Measurements from ENCODE around the gene NUMA1. TPM values are rescaled to one million over a fixed set of nuclear protein-coding genes. Genes with fewer than 3 reads are reported as not detected.

NUMA1 gene
- total RNA-seq, 1 donor from 2014 or later = 183 TPM

DNA sequence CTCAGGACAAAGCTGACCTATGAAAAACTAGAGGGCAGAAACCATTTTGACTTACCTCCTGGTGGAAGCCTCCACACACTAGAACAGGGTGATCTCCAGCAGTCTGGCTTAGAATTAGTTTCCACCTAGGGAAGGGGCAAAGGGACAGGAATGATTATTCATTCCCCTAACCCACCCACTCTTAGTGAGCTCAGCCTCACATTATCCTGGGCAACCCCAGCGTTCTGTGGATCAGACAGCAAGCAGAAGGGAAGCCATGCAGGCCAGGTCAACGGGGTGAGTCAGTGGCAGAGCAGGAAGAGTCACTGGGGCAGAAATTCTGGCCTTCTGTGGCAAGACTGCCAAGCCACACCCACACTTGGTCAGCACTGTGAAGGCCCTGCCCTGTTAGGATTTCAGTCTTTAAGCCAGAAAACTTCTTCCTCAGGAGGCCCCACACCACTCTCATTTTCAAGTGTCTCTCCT, 10.5 kb downstream of the NUMA1 start:
- intact Hi-C loops (cut with micrococcal nuclease) = no loop called here

- intact Hi-C loops (cut with micrococcal nuclease) = no loop called here
Observed at GRCh38 chr11:72069200-72069599, 11.1 kb downstream of the NUMA1 start.

GRCh38 chr11:72067676-72068075, 12.7 kb downstream of the NUMA1 start:
- intact Hi-C loops (cut with micrococcal nuclease) = no loop called here

DNA sequence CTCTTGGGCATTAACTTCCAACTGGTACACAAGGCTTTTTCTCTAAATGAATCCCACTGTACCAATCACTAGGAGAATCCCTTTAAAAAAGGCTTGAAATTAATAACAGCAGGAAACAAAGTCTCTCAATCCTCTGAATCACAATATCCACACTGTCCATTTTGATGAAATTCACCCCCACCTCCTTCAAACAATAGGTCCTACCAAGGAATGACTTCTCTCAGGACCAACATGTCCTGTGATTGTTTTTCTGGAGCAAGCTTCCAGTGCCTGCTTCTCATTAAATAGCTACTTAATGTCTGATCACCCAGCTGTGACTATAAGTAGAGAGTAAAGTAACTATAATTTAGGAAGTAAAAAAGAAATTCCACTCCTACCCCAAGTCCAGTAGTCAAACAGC, 13.1 kb downstream of the NUMA1 start:
- intact Hi-C loops (cut with micrococcal nuclease) = no loop called here

DNA sequence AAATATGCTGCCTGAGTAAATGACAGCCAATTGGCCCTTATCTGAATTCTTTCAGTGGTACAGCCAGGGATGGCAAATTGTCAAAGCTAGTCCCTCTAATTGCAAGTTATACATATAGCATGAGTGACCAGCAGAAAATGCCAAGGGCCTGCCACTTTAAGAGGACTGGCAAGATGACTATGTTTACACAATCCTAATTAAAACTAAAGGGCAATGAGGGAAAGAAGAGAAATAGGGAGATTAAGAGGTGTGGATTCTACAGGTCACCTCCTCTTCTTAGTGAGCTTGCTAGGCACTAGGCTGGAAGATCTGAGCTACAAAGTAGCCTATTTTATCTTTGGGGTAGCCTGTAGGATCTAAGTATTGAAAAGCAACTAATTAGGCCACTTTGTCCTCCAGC, 13.5 kb downstream of the NUMA1 start:
- intact Hi-C loops (cut with micrococcal nuclease) = no loop called here

DNA sequence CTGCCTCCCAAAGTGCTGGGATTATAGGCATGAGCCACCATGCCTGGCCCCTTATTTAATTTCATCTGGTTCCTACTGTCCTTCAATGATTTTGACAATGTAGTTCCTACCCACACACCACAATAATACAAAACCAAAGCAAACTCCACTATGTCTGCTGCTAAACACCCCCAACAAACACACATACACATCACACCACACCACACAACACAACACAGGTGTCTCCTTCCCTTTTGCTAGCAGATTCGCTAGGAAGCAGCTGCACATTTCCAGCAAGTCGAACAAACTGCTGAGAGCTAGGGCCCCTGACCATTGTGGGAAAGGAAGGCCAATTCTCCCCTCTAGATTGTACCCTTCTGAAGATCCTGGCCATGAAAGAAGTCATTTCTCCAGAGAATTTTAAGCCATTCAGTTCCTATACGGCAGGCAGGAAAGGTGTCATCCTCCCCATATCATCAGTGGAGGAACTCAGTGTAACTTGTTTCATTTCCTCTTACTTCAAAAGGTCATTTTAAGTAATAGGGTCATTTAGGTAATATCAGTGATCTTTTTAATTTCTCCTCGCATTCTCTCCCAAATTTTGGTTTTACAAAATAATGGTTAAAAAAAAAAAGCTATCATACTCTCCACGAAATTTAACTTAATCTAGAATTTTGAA, 18.5 kb downstream of the NUMA1 start:
- intact Hi-C loops (cut with micrococcal nuclease) = no loop called here

DNA sequence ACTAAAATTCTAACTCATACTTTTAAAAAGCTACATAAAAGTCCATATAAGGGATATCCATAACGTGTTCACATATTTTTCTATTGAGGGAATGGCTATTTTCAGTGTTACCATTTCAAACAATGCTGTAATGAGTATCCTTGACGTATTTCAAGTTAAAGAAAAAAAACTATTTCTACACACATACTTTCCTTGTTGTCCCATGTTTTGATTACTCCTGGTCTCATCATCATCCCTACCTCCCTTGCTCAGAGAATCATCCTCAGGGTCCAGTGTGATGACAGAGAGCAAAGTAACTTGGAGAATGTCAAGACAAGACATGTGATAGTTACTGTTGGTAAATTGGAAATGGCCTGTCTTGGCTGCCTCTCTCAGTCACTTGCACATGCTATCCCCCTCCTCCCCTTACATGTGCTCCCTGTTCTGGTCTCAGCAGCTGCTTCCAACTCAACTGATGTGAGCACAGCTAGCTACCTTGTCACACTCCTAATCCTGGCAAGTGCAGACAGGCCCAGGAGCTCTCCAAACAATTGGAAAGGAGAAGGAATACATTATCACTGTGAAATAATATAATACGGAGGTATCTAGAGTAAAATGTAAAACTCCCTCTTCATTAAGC, 21.8 kb downstream of the NUMA1 start:
- intact Hi-C loops (cut with micrococcal nuclease) = no loop called here

- intact Hi-C loops (cut with micrococcal nuclease) = no loop called here
Observed at GRCh38 chr11:72048766-72049460, 31.4 kb downstream of the NUMA1 start.

GRCh38 chr11:72045849-72046248, 34.5 kb downstream of the NUMA1 start:
- intact Hi-C loops (cut with micrococcal nuclease) = no loop called here

DNA sequence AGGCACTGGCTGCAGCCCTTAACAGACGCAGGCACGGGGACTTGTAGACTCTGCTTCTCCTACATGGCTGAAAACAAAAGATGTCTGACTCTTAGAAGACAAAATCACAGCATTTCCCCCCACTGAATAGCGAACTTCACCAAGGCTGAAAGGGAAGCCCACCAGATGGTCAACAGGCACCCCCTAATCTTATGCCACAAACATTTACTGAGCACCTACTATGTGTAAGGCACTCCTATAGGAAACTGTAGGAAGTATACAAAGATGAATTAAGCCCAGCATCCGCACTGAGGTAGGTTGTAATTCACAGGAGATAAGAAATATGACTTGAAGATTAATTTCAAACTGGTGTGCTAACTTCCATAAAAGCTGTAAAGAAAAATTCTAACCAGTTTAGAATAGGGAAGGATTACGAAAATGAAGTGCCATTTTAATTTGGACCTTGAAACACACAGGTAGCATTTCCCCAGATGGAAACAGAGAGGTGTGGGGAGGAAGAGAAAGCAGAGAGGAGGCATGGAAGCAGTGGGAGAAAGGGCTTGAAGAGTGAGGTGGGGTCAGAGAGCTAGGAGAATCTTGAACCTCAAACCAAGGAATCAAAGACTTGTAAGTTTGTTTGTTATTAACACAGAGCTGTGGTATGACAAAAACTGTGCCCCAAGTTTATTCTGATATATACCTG, 38.1 kb downstream of the NUMA1 start:
- intact Hi-C loops (cut with micrococcal nuclease) = loop anchor here (1.0 to 5.0 kb wide), 2 partner anchors 100 to 114 kb away; partner anchors contain the start of gene XNDC1N

- intact Hi-C loops (cut with micrococcal nuclease) = loop anchor here (1.0 to 5.0 kb wide), 3 partner anchors 39 to 113 kb away; partner anchors contain the start of genes LRRC51, NUMA1 and XNDC1N
Observed at GRCh38 chr11:72041364-72042063, 38.8 kb downstream of the NUMA1 start.

DNA sequence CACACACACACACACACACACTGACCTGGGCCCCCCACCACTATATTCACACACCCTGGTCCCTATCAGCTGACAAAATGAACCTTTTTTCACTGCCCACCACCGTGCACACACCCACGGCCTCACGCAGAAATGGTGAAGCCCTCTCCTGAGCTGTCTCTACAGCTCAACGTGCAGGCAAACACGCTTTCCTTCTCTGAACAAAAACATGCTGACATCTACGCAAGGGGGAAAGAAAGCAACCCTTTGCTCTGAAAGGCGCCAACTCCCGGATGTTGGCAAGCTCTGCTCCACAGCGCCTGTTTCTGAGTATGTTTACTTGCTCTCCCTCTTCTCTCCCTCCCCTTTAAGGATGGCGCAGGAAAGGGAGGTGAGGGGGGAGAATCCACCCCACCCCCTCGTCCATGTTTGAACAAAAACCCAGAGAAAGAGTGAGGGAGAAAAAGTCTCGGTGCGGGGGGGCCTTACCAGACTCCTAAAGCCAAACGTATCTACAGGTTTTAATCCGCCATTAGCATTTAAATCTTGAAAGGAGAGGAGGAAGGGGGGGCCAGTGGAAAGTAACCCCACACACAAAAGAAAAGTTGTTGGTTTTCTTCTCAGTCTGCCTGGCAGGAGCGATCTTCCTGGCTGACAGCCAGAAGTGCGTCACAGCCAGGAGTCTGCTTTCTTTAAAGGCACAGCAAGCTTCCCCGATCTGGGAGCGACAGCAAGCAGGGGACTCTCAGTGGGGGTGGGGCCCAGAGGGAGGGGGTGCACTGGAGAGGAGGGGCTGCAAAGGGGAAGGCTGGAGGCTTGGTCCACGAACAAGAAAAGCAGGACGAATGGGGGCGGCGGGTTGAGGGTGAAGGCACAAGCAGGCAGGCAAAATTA, 39.6 kb downstream of the NUMA1 start:
- intact Hi-C loops (cut with micrococcal nuclease) = loop anchor here (1.0 to 5.0 kb wide), 8 partner anchors 15 to 394 kb away; partner anchors contain the start of genes ANAPC15, CLPB, LAMTOR1 and LRRC51

DNA sequence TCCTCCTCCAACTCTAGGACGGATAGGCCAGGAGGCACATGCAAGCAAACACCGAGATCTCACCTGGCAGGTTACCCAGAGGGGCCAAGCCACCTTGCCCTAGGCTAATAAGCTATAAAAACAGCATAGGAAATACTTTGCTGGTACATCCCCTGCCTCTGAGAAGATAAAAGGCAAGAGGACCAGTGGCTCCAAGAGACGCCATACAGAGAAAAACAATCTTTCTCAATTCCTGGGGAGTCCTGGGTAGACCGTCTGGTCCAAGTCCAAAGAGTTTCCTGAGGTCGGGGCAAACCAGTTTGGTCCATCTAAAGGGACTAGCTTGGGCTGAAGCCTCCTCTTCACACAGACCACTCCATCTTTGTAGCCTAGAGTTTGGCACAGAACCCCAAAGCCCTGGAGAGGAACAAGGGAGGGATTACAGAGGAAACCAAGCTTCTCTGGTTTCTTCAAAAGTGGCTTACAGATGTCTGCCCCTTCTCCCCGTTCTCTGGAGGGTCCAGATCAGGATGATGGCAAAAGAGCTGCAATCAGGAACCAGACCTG, 40.4 kb downstream of the NUMA1 start:
- intact Hi-C loops (cut with micrococcal nuclease) = loop anchor here (1.0 to 5.0 kb wide), 7 partner anchors 15 to 394 kb away; partner anchors contain the start of genes ANAPC15, CLPB and LAMTOR1

- intact Hi-C loops (cut with micrococcal nuclease) = no loop called here
Observed at GRCh38 chr11:72039031-72039855, 41.1 kb downstream of the NUMA1 start.

DNA sequence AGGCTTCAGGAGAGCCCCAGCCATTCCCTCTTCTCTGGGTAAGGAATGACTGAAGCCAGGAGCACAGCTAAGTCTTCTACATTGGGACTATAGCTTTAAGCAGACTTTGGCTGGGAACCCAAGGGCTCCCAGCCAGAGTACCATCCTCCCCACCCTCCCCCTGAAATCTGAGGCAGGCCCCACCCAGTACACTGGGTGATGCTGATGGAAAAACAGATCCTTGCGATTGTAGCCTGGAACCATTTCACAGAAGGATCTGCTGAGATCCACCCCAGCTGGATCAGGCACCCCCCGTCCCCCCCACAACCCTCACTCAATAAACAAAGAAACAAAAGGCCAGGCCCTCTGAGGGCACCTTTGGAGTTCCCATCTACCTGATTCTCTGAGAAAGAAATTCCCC, 41.9 kb downstream of the NUMA1 start:
- intact Hi-C loops (cut with micrococcal nuclease) = no loop called here

GRCh38 chr11:72037554-72038311, 42.6 kb downstream of the NUMA1 start:
- intact Hi-C loops (cut with micrococcal nuclease) = no loop called here

DNA sequence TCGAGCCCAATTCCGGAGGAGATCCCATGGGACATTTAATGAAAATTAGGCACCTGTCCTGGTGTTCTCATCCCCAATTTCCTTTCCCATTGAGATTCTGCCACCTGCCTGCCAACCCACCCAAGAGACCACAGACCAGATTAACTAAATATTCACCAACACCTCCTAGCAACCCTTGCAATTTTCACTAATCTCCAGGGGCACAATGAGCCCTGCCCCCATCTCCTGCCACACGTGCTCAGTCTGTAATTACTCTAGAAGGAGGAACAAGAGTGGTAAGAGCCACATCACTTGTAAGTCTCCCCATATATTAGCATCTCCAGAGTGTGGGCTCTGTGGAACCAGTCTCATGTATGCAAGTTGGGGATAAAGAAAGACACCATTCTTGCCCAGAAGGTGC, 43.7 kb downstream of the NUMA1 start:
- intact Hi-C loops (cut with micrococcal nuclease) = no loop called here

DNA sequence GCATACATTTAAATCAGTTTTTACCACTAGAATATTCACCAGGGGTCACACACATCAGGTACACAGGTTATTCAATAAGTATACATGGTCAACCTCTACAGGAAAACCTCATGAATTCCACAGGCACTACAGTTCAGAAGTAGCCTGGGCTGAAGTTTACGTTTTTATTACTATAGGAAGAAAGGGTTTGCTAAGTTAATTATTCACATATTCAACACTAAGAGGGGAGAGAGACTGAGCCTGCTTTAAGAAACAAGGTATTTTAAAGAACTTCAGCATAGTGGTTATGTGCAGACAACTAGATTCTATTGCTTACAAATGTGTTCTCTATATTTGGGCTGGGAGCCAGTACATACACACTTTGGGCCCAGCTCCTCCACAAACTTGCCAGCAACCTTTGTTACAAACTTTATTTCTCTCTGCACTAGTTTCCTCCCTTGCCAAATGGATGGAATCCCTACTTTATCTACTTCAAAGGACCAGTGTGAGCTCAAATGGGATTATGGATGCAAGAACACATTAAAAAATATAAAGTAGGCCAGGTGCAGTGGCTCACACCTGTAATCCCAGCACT, 49.8 kb downstream of the NUMA1 start:
- intact Hi-C loops (cut with micrococcal nuclease) = no loop called here
